GM18520 (cell line): ENCODE measurements around the gene KIAA1958.

ENCODE experiments used
- ATAC-seq: cut with Tn5 transposase; IDR thresholded peaks from one replicate; pipeline ENCODE4 v1.9.1; 2021; ENCODE audit not compliant: unreplicated experiment

The KIAA1958 gene

DNA sequence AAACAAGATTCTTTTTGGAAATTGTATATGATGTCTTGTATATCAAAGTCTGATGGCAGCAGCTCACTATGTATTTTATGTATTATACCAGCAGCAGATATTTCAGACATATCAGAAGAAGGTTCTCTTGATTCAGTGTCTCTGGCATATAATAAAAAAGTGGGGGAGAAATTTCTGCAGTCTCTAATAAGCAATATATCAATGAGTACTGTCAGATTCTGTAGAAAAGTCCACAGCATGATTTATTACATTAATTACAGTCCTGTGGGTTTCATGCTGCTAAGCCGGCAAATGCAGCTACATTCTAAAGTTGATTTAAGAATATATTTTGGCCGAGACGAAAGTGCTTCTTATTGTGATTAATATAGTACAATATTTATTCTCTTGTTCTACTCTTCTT lies 113.1 kb downstream of the KIAA1958 start:
- ATAC-seq = no peak

DNA sequence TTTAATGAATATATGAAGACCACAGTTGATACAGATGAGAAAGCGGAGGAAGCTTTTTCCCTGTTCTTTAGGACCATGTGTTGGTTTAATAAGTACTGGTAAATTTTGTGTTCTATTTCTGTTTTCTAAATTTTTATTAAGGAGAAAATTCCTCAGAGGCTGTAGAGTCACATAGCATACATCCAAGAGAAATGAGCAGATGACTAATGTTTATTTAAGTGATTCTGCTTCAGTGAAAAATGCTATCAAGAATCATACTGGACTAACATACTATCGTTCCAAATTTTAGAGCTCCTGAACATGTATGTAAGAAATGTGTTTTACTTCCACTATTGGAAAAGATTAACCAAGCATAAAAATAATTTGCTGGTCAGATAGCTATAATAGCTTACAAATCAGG lies 115.0 kb downstream of the KIAA1958 start:
- no peak for ATAC-seq

DNA sequence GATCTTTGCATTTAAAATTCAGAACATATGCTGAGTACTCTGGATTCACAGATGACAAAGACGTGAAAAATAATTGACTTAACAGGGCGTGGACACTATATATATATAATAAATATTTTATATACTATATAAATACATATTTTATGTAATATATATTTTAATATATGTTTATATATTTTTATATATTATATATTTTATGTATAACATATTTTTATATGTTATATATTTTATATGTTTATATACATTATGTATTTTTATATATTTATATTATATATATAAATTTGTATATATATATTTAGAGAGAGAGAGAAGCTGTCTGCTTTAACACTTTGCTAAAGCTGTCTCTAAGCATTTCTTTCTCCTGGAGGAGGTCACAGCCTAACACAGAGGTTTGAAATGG lies 118.2 kb downstream of the KIAA1958 start:
- ATAC-seq = no peak

DNA sequence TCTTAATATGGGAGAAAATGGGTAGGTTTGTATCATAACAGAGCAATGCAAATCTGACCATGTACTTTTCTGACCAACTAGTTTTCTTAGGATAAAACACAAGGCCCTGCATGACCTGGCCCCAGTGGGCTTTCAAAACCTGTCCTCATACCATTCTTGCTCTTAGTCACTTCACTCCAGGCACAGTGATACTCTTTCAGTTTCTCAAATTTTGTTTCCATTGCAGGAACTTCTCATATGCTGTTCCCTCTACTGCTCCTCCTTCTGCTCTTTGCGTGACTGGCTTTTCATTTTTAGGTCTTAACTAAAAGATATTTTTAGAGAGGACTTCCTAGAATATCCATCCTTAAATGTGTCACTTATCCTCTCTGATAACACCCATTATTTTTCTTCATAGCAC lies 118.9 kb downstream of the KIAA1958 start:
- ATAC-seq = peak; percentile 84

DNA sequence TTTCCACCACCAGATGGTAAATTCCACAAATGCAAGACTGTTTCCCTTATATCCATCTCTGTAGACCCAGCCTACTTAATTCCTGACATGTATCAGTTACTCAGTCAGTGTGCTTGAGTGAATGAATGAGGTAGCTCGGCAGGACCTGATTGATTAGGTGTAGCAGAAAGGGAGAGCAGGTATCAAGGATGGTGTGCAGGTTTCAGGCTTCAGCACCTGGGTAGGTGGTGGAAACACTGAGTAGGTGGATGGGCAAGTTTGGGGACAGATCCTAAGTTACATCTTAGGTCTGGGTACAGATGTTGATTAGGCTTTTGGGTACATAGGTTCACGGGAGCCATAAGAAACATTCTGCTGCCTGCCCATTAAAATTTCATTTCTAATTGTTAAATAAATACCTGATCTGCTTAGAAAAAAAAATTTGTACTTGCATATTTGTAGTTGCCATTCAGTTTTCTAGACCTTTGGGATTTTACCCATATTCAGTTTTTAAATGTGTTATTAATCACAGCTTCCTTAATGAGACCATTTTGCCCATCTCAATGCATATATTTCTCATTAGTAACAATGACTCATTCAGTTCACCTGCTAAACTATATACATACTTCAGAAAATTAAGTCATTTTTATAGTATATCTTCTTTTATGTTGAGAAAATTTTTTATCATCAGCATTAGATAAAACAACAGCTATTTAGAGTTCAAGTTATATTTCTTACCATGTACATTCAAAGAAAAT lies 119.5 kb downstream of the KIAA1958 start:
- no peak for ATAC-seq

DNA sequence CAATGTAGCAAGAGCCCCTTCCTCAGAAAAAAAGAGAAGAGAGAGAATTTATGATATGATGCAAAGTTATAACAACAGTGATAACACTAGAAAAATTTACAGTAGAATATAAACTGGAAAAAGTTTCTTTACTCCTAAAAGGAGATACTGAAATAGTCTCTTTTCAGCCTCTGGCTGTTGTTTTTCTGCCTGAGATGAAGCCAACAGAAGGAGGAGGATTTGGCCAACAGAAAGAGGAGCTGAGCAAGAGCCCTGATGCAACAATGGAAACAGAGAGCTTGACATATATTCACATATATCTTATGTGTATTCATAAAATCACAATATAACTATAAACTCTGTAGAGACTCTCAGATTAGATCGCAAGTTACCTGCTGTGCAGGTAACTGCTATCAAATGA lies 122.2 kb downstream of the KIAA1958 start:
- ATAC-seq = no peak

DNA sequence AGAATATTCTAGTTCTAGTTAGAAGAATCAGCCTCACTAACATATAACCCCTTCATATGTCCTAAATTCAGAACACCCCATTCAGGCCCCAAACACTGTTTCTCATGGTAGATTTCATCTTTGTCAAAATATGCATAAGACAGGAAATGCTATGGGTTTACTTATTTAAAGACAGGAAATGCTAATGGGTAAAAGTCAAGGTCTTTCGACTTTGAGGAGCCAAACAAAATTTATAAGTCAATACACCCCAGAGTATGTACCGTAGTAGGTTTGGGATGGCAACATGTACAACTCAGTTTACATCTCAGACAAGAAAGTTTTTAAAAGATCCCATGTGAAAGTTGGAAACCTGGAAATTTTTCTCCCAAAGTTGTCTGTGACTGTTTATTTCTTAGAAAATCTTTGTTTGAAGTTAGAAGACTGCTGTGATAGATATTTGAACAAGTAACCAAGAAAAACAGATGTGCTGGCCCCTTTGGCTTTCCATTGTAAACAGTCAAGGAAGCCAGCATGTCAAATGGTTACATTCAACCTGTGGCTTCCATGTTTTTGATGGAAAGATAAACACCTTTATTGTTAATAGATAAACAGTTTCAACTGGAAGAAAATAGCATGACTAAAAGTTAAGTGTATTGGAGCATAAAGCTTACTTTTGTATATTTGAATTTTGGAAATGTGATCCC lies 129.1 kb downstream of the KIAA1958 start:
- ATAC-seq = no peak

DNA sequence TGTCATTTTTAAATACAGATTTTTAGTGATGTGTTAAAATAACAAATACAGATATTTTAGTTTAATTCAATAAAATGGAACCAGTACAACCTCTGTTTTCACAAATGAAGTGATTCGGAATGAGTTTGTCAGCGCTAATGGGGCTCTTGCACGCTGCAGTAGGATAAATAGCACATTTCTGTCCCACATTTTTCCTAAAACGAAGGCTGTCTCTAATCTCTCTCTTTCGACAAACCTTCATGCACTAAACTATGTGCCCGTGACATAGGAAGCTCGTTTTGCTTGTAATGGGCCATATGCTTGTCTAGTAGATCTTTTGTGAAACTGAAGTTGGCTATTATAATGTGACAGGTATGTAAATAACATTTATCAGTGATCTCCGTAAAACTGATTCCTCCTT lies 130.7 kb downstream of the KIAA1958 start:
- ATAC-seq = no peak

DNA sequence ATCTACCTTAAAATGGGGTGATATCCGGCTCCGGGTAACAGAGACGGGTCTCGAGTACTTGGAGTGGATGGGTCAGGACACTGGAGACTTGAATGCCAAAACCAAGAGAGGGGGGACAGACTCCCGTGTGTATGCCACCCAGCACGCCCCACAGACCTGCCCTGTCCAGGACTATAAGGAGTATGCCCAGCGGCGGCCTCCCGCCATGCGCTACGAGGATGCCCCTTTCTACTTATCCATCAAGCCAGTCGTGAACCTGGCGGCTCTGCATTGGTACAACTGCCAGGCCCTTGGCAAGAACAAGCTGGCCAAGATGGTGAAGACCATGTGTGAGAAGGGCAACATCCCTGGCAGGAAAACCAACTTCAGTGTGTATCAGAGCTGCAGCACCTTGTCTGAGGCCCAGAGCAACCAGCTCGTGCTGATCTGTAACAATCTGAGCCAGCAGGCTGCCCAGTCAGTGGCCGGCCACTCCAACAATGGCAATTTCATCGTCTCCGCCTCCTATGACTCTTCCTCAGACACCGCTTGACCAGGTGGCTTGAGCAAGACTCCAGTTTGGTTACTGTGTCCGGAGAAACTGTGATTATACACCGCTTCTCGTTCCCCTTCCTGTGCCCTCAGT lies 131.9 kb downstream of the KIAA1958 start:
- no peak for ATAC-seq

DNA sequence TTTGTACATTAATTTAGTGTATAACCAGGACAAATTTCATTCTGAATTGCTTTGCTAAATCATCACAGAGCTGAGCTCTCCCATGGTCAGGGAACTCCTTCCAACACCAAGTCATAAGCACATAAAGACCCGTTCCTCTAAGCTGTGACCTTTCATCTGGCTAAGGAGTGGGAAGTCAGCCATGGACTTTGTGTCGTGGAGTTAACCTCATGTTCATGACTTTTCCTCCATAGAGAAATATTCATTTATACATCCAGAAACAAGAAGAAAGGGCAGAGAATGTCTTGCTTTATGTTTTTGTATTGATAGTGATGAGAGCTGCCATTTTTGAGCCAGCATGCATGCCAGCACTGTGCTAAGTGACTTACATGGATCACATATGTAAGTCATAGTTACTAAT lies 133.8 kb downstream of the KIAA1958 start:
- no peak for ATAC-seq

DNA sequence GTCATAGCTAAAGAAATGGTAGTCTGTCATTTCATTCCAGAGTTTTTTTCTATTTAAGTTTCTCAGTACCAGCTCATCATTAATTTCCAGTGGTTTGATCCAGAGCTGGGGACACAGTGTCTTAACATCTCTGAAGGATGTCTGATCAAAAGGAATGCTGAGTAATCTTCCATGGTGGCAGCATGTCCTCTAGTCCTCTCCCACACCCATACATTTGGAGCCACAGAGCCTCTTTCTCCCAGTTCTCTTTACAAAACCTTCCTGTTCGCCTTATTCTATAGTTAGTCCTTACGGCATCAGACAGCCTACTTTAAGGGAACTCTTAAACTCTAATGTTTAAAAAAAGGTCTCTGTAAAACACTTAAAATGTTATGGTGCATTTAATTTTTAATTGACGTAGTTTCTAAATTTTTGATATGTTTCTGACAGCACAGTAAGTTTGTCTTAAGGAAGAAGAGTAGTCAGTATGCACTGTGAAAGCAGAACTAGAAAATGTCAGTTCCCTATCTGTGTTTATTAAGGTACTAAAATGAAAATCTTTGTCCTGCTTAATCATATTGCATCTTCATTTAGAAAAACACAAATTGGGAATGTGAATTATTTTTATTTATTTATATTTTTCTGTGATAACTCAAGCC lies 134.5 kb downstream of the KIAA1958 start:
- ATAC-seq = no peak

DNA sequence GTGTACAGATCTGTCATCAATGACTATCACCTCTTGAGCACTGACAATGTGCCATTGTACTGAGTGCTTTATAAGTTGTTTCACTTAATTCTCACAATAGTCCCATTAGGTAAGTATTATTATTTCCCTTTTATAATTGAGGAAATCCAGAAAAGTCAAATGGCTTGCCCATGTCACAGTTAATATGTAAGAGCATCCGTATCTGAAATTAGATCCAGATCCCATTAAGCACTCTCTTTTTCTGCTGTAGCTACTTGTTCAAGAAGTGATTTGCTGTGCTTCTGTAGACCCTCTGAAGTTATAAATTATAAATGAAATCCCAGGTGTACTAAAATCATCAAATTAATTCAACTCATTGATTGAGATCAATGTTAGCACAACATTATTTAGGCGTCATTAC lies 136.6 kb downstream of the KIAA1958 start:
- ATAC-seq = no peak

DNA sequence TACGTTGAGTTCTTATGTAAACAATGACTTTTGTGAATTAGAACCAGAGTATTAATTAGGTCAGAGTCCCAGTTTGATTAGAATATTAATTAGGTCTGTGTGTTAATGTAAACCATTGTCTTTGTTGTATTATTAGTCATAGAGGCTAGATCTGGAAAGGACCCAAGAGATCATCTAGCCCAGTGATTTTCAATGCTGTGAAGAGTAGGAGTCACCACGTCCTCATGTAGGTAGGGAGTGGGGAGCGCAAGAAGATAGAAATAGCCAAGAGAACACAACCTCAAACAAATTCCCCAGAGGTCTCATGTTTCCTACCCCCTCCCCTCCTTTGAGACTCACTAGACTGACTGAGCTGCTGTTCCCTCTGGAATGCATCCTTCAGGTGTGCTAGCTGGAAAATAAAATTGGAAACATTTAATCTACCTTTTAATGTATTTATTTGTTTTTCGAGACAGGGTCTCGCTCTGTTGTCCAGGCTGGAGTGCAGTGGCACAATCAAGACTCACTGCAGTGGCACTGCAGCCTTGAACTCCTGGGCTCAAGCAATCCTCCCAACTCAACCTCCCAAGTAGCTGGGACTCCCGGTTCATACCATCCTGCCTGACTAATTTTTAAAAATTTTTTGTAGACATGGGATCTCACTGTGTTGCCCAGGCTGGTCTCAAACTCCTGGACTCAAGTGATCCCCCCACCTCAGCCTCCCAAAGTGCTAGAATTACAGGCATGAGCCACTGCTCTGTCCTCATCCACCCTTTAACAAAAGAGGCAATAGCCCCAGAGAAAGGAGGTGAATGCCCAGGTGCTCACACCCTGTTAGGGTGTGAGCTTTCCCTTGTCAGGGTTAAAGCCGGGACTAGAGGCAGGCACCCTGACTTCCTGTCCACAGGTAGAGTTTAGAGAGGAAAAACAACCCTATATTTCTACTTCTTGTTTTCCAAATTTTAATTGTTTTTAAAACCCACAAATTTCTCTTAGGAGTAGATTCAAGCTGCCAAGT lies 138.4 kb downstream of the KIAA1958 start:
- ATAC-seq = no peak

DNA sequence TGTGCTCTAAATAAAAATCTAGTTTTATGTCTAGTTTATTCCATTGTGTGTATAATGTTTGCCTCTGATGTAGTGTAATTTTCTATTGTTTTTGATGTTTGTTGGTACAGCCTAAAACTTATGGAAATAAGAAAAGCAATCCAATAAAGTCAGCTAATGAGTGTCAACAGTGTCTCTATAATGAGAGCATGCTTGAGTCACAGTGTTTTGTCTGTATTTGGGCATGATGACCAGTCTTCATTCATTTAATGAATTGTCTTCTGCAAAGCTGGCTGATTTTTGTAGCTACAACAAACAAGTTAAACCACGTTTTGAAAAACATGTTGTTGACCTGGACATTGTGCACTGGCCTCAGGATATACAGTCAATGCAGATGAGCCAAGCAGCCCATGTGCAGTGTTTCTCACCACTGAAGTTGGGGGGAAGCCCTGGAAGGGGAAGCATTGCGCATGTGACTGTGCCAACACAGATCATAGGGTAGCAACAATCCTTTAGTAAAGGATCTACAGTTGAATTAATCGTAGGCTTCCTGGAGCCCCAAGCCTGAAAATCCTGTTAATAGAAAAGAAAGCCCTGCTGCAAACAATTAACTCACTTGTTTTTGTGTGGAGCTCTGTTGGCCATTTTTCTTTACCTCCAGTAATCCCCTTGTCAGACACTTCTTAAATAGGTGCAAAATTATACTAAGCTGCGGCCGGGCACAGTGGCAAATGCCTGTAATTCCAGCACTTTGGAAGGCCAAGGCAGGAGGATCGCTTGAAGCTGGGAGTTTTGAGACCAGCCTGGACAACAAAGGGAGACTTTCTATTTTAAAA lies 143.3 kb downstream of the KIAA1958 start:
- no peak for ATAC-seq

DNA sequence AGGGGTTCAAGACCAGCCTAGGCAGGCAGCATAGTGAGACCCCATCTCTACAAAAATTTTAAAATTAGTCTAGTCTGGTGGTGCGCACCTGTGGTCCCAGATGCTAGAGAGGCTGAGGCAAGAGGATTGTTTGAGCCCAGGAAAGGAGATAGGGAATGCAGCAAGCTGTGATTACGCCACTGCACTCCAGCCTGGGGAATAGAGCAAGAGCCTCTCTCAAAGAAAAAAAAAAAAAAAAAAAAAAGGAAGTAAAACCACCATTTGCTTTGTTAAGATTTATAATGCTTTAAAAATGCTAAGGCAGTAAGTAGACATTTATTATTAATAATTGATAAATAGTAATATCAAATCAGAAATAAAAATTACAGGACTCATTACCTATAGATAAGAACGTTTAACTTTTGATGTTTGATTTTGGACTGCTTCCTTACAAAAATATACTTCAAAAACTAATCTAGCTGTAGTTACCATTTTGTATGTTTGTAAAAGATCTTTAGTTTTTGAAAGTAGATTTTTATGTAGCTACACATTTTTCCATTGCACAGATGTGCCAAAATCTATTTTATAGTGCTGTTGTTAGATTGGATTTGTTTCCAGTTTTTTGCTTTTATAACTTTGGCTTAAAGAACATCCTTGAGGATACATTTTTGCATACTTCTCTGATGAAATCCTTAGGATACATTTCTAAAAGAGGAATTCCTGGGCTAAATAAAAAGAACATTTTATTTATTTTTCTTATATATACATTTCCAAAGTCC lies 144.9 kb downstream of the KIAA1958 start:
- no peak for ATAC-seq

DNA sequence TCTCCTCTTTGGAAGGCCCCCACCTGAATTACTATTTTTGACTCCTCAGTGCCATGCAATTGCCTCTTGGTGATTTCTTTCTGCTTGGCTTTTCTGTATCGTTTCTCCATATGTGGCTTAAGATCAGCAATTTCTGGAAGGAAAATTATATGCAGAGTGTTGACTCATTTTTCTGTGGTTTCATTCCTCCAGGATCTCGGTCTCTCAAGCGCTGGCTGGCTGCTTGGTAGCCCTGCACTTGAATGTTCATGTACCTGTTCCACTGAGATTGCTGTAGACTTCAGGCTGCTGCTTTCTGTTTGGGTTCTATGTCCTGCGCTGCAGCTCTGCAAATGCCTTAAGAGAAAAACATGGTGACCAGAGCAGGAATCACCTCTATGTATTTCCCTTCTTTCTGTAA lies 153.7 kb downstream of the KIAA1958 start:
- ATAC-seq = no peak

DNA sequence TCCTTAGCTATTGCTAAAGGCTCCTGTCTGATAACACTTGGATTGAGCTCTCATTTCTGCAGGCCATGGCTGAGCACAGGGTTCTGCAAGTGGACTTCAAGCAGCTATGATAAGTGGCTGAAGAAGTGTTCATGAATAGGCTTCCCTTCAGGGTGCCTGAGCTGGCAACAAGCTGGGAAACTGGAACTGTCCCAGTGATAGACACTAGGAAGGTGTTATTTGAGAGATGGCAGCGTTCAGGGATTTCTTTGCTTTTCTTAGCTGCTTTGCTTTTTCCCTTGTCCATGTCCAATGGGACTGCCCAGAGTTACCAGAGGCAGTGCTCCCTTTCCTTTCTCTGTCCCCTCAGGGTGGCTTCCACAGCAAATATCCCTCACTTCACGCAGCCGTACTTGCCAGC lies 155.5 kb downstream of the KIAA1958 start:
- ATAC-seq = no peak

DNA sequence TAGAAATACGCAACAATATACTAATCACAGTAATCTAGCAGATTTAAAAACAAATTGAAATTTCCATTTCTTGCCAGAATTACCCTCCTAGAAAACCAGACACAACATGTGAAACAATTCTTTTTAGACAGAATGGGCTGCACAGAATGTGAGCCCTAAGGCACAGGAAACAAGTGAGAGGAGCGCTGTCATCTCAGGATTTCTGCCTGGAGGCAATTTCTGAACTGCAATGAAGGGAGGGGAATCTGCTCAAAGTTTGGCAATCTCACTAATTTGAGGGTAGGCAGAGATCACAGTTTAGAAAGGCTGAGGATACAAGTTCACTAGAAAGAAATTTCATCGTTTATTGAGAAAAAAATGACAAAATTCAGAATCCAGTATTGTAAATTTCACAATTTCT lies 161.0 kb downstream of the KIAA1958 start:
- ATAC-seq = no peak

DNA sequence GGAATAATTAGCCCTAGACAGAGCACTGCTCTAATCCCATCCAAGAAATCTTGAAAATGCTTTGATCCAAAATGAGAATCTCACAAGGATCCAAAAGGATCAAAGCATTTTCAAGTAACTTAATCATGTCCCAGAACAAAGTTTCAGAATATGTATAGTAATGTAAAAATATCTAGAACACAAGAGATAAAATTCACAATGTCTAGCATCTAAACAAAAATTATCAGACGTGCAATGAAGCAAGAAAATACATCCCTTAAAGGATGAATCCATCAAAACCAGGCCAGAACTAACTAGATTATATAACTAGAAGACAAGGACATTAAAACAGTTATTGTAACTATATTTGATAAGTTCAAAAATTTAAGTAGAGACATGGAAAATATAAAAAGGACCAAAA lies 162.0 kb downstream of the KIAA1958 start:
- ATAC-seq = no peak
